Spleen (tissue), 11 donors: ENCODE results near the gene STXBP6. TPM values are rescaled to one million over a fixed set of nuclear protein-coding genes. Genes with fewer than 3 reads are reported as not detected.

Source experiments
- DNase-seq: peaks from one replicate; pipeline ENCODE4 v3.0.0-alpha.2; 2020
- H3K27ac ChIP-seq, 8 donors: fragments of 200-600 bp; sonication (generic) in 7 of 8; 1 replicate in 4 of 8; 2 replicates in 4 of 8; pipeline versions ENCODE4 v1.5.0 to v1.8.0; 2016 to 2021; ENCODE audit warnings: inconsistent platforms in 4 of 8, mild to moderate bottlenecking in 4 of 8, moderate library complexity in 1 of 8
- H3K27me3 ChIP-seq, 7 donors: fragments of 200-600 bp; sonication (generic) in 6 of 7; replicated peaks in 1 of 7; 1 replicate in 4 of 7; 2 replicates in 3 of 7; pipeline versions ENCODE4 v1.5.0 to v1.8.0; 2016 to 2021; ENCODE audit warnings: inconsistent platforms in 3 of 7, mild to moderate bottlenecking in 1 of 7
- H3K36me3 ChIP-seq, 6 donors: fragments of 200-600 bp; sonication (generic) in 5 of 6; 1 replicate in 4 of 6; 2 replicates in 2 of 6; pipeline versions ENCODE4 v1.5.0 to v1.8.0; 2016 to 2021; ENCODE audit warnings: inconsistent platforms in 2 of 6
- H3K4me1 ChIP-seq, 6 donors: fragments of 200-600 bp; sonication (generic) in 5 of 6; 1 replicate in 3 of 6; 2 replicates in 3 of 6; pipeline versions ENCODE4 v1.5.0 to v1.8.0; 2016 to 2021; ENCODE audit warnings: inconsistent platforms in 3 of 6
- H3K4me3 ChIP-seq, 8 donors: fragments of 200-600 bp; sonication (generic) in 7 of 8; 1 replicate in 4 of 8; 2 replicates in 4 of 8; pipeline versions ENCODE4 v1.5.0 to v1.8.0; 2016 to 2021; ENCODE audit warnings: inconsistent platforms in 4 of 8, mild to moderate bottlenecking in 4 of 8, moderate library complexity in 2 of 8
- H3K9me3 ChIP-seq, 8 donors: fragments of 200-600 bp; sonication (generic) in 7 of 8; 1 replicate in 4 of 8; 2 replicates in 4 of 8; pipeline versions ENCODE4 v1.5.0 to v1.8.0; 2016 to 2021; ENCODE audit warnings: inconsistent platforms in 4 of 8
- CTCF ChIP-seq, 11 experiments: fragments of 200-600 bp in 7 of 11; fragments of 450-650 bp in 4 of 11; sonication (generic) in 4 of 11; IDR thresholded peaks in 8 of 11; conservative IDR thresholded peaks in 3 of 11; 1 replicate in 7 of 11; 2 replicates in 4 of 11; pipeline versions ENCODE4 v1.4.0 to v1.8.0; 2016 to 2021; ENCODE audit warnings: antibody characterized with exemption in 11 of 11, inconsistent platforms in 4 of 11, mild to moderate bottlenecking in 1 of 11
- POLR2A ChIP-seq, 3 donors: fragments of 450-650 bp; IDR thresholded peaks; one replicate each; pipeline ENCODE4 v1.5.1; 2017; ENCODE audit warnings: antibody characterized with exemption in 3 of 3, mild to moderate bottlenecking in 1 of 3
- POLR2AphosphoS5 ChIP-seq, 3 donors: sonication (generic); formaldehyde crosslinking; IDR thresholded peaks; one replicate each; pipeline ENCODE4 v1.5.1; 2017; ENCODE audit warnings: antibody characterized with exemption in 3 of 3
- WGBS, 5 donors: extraction: QIAGEN DNeasy Blood & Tissue Kit in 3 of 5; methylation state at CpG; one replicate each; pipeline versions ENCODE4 v1.1.5 to v1.1.7; 2013 to 2018; 5-methylcytosine and 5-hydroxymethylcytosine counted together
- intact Hi-C: fragments of 100-400 bp; cut with DNase I; formaldehyde crosslinking; loops from one replicate; pipeline ENCODE4 v1.15.0; 2023; ENCODE audit warnings: low total_unique reads
- polyA plus RNA-seq, 3 donors: library from polyadenylated mRNA; stranded (reverse); fragments of 200-250 nt; gene quantifications; one replicate each; pipeline ENCODE4 v1.2.1, GENCODE V29; 2013
- total RNA-seq, 7 donors: library from RNA; depleted of rRNA in 3 of 7; stranded (reverse); fragments of >200 nt in 3 of 7; fragmentation: NEBNext Ultra II Directional in 4 of 7; extraction: Animal tissue kit (Norgen Biotek cat#: 25700) in 4 of 7; gene quantifications; one replicate each; pipeline versions ENCODE4 v1.1.0 to v1.2.1, GENCODE V29; 2016 to 2021
- donor health status: healthy with polysubstance abuse.
- donor health status: DM: no; HTN: no; CAD: no; lungs with moderate emphysema.
- donor health status: DM: no; HTN: no; CAD: no.
- donor health status: Bipolar disorder and iron deficiency.
- donor health status: healthy.
- donor health status: DM: no; HTN: no; CAD: no.
- donor health status: DM: yes; HTN: yes; CAD: no.

Gene STXBP6
- total and polyA plus RNA-seq, 10 donors = 0.76 to 1.4 (median 0.87) TPM

GRCh38 chr14:24897793-24898192 is 152.2 kb downstream of the STXBP6 start:
- DNase-seq = no peak
- Histone ChIP-seq H3K4me3 (no peak overlapping the region), H3K27me3 (peaks cover 0 to 5% (median 0%) of the 10 kb centered on the region in 7 donors), H3K36me3 (no peaks in the 10 kb centered on the region), H3K27ac (no peak overlapping the region), H3K9me3 (no peaks in the 10 kb centered on the region), H3K4me1 (no peaks in the 10 kb centered on the region)
- 61 to 93% (median 70%) methylated on average over 3 of the region's 3 CpGs for WGBS, 5 donors
- intact Hi-C loops = no loop called here
- TF ChIP-seq POLR2AphosphoS5 (IDR thresholded peaks at IDR 0.05) (no peak), CTCF (IDR thresholded peaks at IDR 0.05 in 8 of 11, conservative IDR thresholded peaks at IDR 0.05 in 3 of 11) (no peak), POLR2A (IDR thresholded peaks at IDR 0.05) (no peak)

- Histone ChIP-seq H3K27me3 (peaks cover 0 to 9% (median 0%) of the 10 kb centered on the region in 7 donors), H3K4me3 (no peak overlapping the region), H3K27ac (no peak overlapping the region), H3K4me1 (no peaks in the 10 kb centered on the region), H3K36me3 (no peaks in the 10 kb centered on the region), H3K9me3 (peaks cover 0 to 8% (median 6%) of the 10 kb centered on the region in 8 donors)
- intact Hi-C loops = no loop called here
- DNase-seq = no peak
- WGBS, 5 donors = 40 to 72% (median 57%) methylated on average over 4 of the region's 4 CpGs
- TF ChIP-seq POLR2AphosphoS5 (IDR thresholded peaks at IDR 0.05) = no peak
- TF ChIP-seq CTCF (IDR thresholded peaks at IDR 0.05 in 8 of 11, conservative IDR thresholded peaks at IDR 0.05 in 3 of 11) = no peak
- TF ChIP-seq POLR2A (IDR thresholded peaks at IDR 0.05) = no peak
Observed at GRCh38 chr14:24895622-24896021, 154.3 kb downstream of the STXBP6 start.

DNA sequence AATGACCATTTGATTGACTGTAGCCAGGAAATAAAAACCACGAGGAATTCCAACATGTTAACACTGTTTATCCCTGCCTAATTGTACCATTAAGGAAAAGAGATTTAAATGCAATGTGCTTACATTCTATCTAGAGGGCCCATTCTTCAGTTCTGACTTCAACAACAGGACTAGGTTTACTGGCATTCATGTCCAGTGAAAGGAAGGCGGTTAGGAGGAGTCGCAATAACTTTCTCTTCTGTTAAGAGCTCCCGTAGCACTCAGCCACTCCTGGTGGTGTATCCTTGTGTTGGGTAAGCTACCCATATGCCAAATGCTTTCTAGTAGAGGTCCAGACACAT is 154.7 kb downstream of the STXBP6 start:
- intact Hi-C loops = no loop called here
- no peaks in the 10 kb centered on the region for H3K36me3 ChIP-seq
- no peak for DNase-seq
- peaks cover 0 to 12% (median 10%) of the 10 kb centered on the region in 8 donors for H3K9me3 ChIP-seq
- WGBS, 5 donors = 61 to 87% (median 74%) methylated on average over 4 of the region's 4 CpGs
- no peaks in the 10 kb centered on the region for H3K4me1 ChIP-seq
- no peak for TF ChIP-seq CTCF (IDR thresholded peaks at IDR 0.05 in 8 of 11, conservative IDR thresholded peaks at IDR 0.05 in 3 of 11)
- TF ChIP-seq POLR2A (IDR thresholded peaks at IDR 0.05) = no peak
- TF ChIP-seq POLR2AphosphoS5 (IDR thresholded peaks at IDR 0.05) = no peak
- peaks cover 0 to 9% (median 0%) of the 10 kb centered on the region in 7 donors for H3K27me3 ChIP-seq
- H3K4me3 ChIP-seq = no peak overlapping the region
- H3K27ac ChIP-seq = no peak overlapping the region

DNA sequence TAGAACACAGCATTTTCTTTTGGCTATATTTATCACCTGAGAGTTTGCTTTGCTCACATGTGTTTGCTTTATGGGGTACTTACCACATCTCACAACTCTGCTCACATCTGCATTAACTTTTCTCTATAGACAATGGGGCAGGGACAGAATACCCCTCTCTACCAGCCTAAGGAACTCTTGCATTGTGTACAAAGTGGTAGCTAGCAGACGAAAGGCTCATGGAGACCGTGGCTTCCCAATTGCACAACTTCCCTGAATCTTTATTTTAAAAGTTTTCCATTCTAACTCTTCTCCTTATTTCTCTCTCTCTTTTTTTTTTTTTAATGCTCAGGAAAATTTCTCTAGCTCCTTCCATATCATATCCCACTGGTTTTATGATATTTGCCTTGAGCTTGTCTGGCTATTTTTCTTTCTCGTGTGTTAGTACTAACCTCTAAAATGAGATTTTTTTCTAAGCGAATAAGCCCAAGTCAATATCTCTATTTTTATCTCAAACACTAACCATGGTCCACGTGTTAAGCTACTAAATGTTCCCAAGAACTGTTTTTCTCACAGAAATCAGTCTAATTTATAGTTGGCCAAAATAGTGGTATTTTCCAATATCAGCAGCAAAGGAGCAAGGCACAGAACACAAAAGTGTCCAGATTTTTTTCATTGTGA is 155.2 kb downstream of the STXBP6 start:
- Histone ChIP-seq H3K27ac (no peak overlapping the region), H3K27me3 (peaks cover 0 to 9% (median 0%) of the 10 kb centered on the region in 7 donors), H3K4me3 (no peak overlapping the region), H3K4me1 (no peaks in the 10 kb centered on the region), H3K36me3 (no peaks in the 10 kb centered on the region), H3K9me3 (peaks cover 0 to 17% (median 14%) of the 10 kb centered on the region in 8 donors)
- intact Hi-C loops = no loop called here
- WGBS, 5 donors = 50 to 74% (median 59%) methylated on average over 5 of the region's 5 CpGs
- no peak for TF ChIP-seq POLR2AphosphoS5 (IDR thresholded peaks at IDR 0.05)
- TF ChIP-seq POLR2A (IDR thresholded peaks at IDR 0.05) = no peak
- TF ChIP-seq CTCF (IDR thresholded peaks at IDR 0.05 in 8 of 11, conservative IDR thresholded peaks at IDR 0.05 in 3 of 11) = no peak
- DNase-seq = no peak
